ENCODE measurements around the gene NFATC3.

- no peak for TF ChIP-seq CTCF (IDR thresholded peaks at IDR 0.05; ENCODE audit: poor library complexity)
- TF ChIP-seq EZH2 (IDR thresholded peaks at IDR 0.05; ENCODE audit: borderline replicate concordance) = no peak
Observed at GRCh38 chr16:68236137-68236825, 151.1 kb downstream of the NFATC3 start.
